H9 (cell line): ENCODE data around the gene ZNF444. TPM values are rescaled to one million over a fixed set of nuclear protein-coding genes. Genes with fewer than 3 reads are reported as not detected.
"Not testable (repeated sequence)": the region's sequence is repeated elsewhere in the genome, so short reads cannot be mapped to it uniquely, and the experiment has no call there.

Source experiments
- DNase-seq: peaks from one replicate; pipeline ENCODE4 v3.0.0-alpha.2; 2017
- H2AFZ ChIP-seq: one replicate; pipeline ENCODE4 v1.6.1; 2013; ENCODE audit warnings: mild to moderate bottlenecking, low read length, control low read depth, moderate library complexity
- H2AK5ac ChIP-seq: 2 replicates; pipeline ENCODE4 v1.6.1; 2013; ENCODE audit warnings: low read length, control low read depth, mixed read lengths; ENCODE audit not compliant: insufficient read length
- H2BK120ac ChIP-seq: one replicate; pipeline ENCODE4 v1.6.1; 2013; ENCODE audit warnings: low read depth, mild to moderate bottlenecking, low read length, control low read depth, inconsistent platforms; ENCODE audit not compliant: poor library complexity, severe bottlenecking
- H2BK12ac ChIP-seq: 2 replicates; pipeline ENCODE4 v1.6.1; 2013; ENCODE audit warnings: low read length, control low read depth, mixed read lengths, low read depth; ENCODE audit not compliant: insufficient read length
- H2BK15ac ChIP-seq: 2 replicates; pipeline ENCODE4 v1.6.1; 2013; ENCODE audit warnings: low read depth, low read length, control low read depth
- H2BK20ac ChIP-seq: one replicate; pipeline ENCODE4 v1.6.1; 2013; ENCODE audit warnings: low read depth, mild to moderate bottlenecking, low read length, control low read depth, inconsistent platforms; ENCODE audit not compliant: poor library complexity, severe bottlenecking
- H2BK5ac ChIP-seq: 2 replicates; pipeline ENCODE4 v1.6.1; 2013; ENCODE audit warnings: low read length, control low read depth, mixed read lengths; ENCODE audit not compliant: insufficient read length
- H3K14ac ChIP-seq: 2 replicates; pipeline ENCODE4 v1.6.1; 2013; ENCODE audit warnings: low read length, control low read depth; ENCODE audit not compliant: insufficient read depth
- H3K18ac ChIP-seq: 2 replicates; pipeline ENCODE4 v1.6.1; 2013; ENCODE audit warnings: low read depth, mild to moderate bottlenecking, mixed read lengths, low read length, control low read depth; ENCODE audit not compliant: insufficient read length
- H3K23ac ChIP-seq: 2 replicates; pipeline ENCODE4 v1.6.1; 2013; ENCODE audit warnings: low read length, control low read depth, mixed read lengths, low read depth; ENCODE audit not compliant: insufficient read length
- H3K23me2 ChIP-seq: 2 replicates; pipeline ENCODE4 v1.6.1; 2013; ENCODE audit warnings: low read depth, mild to moderate bottlenecking, mixed read lengths, low read length, control low read depth; ENCODE audit not compliant: insufficient read length, poor library complexity, severe bottlenecking
- H3K27ac ChIP-seq: 2 replicates; pipeline ENCODE4 v1.5.1; 2013; ENCODE audit warnings: low read length, control low read depth, mixed read lengths, low read depth; ENCODE audit not compliant: insufficient read length
- H3K27me3 ChIP-seq: 2 replicates; pipeline ENCODE4 v1.6.1; 2013; ENCODE audit warnings: low read length, control low read depth, inconsistent platforms; ENCODE audit not compliant: insufficient read depth
- H3K4ac ChIP-seq: 2 replicates; pipeline ENCODE4 v1.6.1; 2013; ENCODE audit warnings: low read depth, mild to moderate bottlenecking, control low read depth, inconsistent platforms, low read length, moderate library complexity
- H3K4me1 ChIP-seq: 2 replicates; pipeline ENCODE4 v1.6.1; 2013; ENCODE audit warnings: low read length, control low read depth, inconsistent platforms; ENCODE audit not compliant: insufficient read depth
- H3K4me2 ChIP-seq: 2 replicates; pipeline ENCODE4 v1.6.1; 2013; ENCODE audit warnings: low read length, control low read depth, mixed read lengths; ENCODE audit not compliant: insufficient read length, insufficient read depth
- H3K56ac ChIP-seq: 2 replicates; pipeline ENCODE4 v1.6.1; 2013; ENCODE audit warnings: low read depth, mild to moderate bottlenecking, mixed read lengths, low read length, control low read depth; ENCODE audit not compliant: insufficient read length
- H3K79me1 ChIP-seq: 2 replicates; pipeline ENCODE4 v1.6.1; 2013; ENCODE audit warnings: low read depth, mild to moderate bottlenecking, moderate library complexity, low read length, control low read depth, inconsistent platforms; ENCODE audit not compliant: insufficient read depth, poor library complexity, severe bottlenecking
- H3K79me2 ChIP-seq: 2 replicates; pipeline ENCODE4 v1.6.1; 2013; ENCODE audit warnings: low read length, control low read depth, inconsistent platforms; ENCODE audit not compliant: insufficient read depth
- H3K9ac ChIP-seq: 2 replicates; pipeline ENCODE4 v1.6.1; 2013; ENCODE audit warnings: low read length, control low read depth, mixed read lengths; ENCODE audit not compliant: insufficient read length; ENCODE audit errors: extremely low read depth
- H3K9me3 ChIP-seq: one replicate; pipeline ENCODE4 v1.6.1; 2013; ENCODE audit warnings: low read depth, low read length, inconsistent platforms; ENCODE audit not compliant: control insufficient read depth
- H3T11ph ChIP-seq: one replicate; pipeline ENCODE4 v1.6.1; 2013; ENCODE audit warnings: mild to moderate bottlenecking, low read length, control low read depth, inconsistent platforms
- H4K20me1 ChIP-seq: one replicate; pipeline ENCODE4 v1.6.1; 2013; ENCODE audit not compliant: control insufficient read depth, insufficient read length, insufficient read depth
- H4K5ac ChIP-seq: 2 replicates; pipeline ENCODE4 v1.6.1; 2013; ENCODE audit warnings: low read depth, mild to moderate bottlenecking, mixed read lengths, low read length, control low read depth; ENCODE audit not compliant: insufficient read length
- H4K8ac ChIP-seq: replicated peaks from 2 replicates; pipeline ENCODE4 v1.6.1; 2013; ENCODE audit warnings: low read length, control low read depth, mixed read lengths, low read depth; ENCODE audit not compliant: insufficient read length
- H4K91ac ChIP-seq: 2 replicates; pipeline ENCODE4 v1.6.1; 2013; ENCODE audit warnings: low read depth, mild to moderate bottlenecking, moderate library complexity, mixed read lengths, low read length, control low read depth; ENCODE audit not compliant: insufficient read length
- H3K27ac Mint-ChIP-seq, 3 experiments: 2 replicates in 2 of 3; 3 replicates in 1 of 3; pipeline ENCODE4 v1.8.0; 2020 to 2021; ENCODE audit warnings: mixed read lengths in 3 of 3, mild to moderate bottlenecking in 1 of 3, moderate library complexity in 1 of 3
- H3K27me3 Mint-ChIP-seq: 2 replicates; pipeline ENCODE4 v1.8.0; 2021; ENCODE audit warnings: low read depth, mild to moderate bottlenecking, moderate library complexity, mixed read lengths
- H3K36me3 Mint-ChIP-seq, 3 experiments: 2 replicates in 2 of 3; 3 replicates in 1 of 3; pipeline ENCODE4 v1.8.0; 2020 to 2021; ENCODE audit warnings: low read depth in 3 of 3, mixed read lengths in 3 of 3; ENCODE audit not compliant: insufficient read depth in 1 of 3
- H3K4me1 Mint-ChIP-seq, 2 experiments: 2 replicates each; pipeline ENCODE4 v1.8.0; 2020; ENCODE audit warnings: mixed read lengths in 2 of 2
- H3K4me3 Mint-ChIP-seq, 2 experiments: 2 replicates in 1 of 2; 3 replicates in 1 of 2; pipeline ENCODE4 v1.8.0; 2020 to 2021; ENCODE audit warnings: mild to moderate bottlenecking in 2 of 2, mixed read lengths in 2 of 2, moderate library complexity in 1 of 2
- H3K9me3 Mint-ChIP-seq, 2 experiments: 2 replicates in 1 of 2; 3 replicates in 1 of 2; pipeline ENCODE4 v1.8.0; 2020; ENCODE audit warnings: mild to moderate bottlenecking in 2 of 2, mixed read lengths in 2 of 2, moderate library complexity in 1 of 2
- WGBS: extraction: QIAGEN DNeasy Blood & Tissue Kit; methylation state at CpG from one replicate; pipeline ENCODE4 v1.1.7; 2013; ENCODE audit warnings: missing lambda C conversion rate, low lambda C conversion rate, mixed read lengths; ENCODE audit not compliant: insufficient read length; ENCODE audit errors: extremely low coverage; 5-methylcytosine and 5-hydroxymethylcytosine counted together
- total RNA-seq: library from RNA; stranded (reverse); gene quantifications from 2 replicates; pipeline ENCODE4 v1.2.1, GENCODE V29; 2021
- TF ChIP-seq, protein P1 (sequence below): fragments of 200-600 bp; sonication (generic); conservative IDR thresholded peaks from 3 replicates; pipeline ENCODE4 v1.8.0; 2021; ENCODE audit warnings: antibody characterized with exemption, mild to moderate bottlenecking

The ZNF444 gene
- total RNA-seq, 1 experiment from 2014 or later: 49.7 TPM

DNA sequence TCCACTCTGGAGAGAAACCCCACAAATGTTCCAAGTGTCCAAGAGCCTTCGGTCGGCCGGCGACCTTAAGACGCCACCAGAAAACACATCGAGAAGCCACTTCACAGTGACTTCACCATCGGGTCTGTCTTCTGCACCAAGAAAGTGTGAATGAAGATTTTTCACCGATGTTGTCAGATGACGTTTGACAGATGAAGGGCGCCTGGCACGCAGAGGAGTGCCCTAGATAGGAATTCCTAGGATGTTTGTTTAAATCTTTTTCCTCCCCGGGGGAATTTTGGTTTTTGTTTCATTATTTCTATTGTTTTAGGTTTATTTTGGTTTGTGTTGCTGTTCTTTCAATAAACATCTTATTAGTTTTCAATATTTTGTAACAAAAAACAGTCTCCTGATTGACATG, 68.0 kb downstream of the ZNF444 start:
- Histone ChIP-seq H2BK12ac (no peak overlapping the region), H4K8ac (no peak overlapping the region), H2BK5ac (no peak overlapping the region), H2BK15ac (no peak overlapping the region), H4K91ac (no peak overlapping the region), H2BK120ac (no peak overlapping the region), H2AK5ac (no peak overlapping the region), H3K14ac (no peak overlapping the region), H3K4ac (no peak overlapping the region), H3K4me2 (no peak overlapping the region), H2AFZ (no peak overlapping the region), H3T11ph (no peak overlapping the region), H2BK20ac (no peak overlapping the region), H3K18ac (no peak overlapping the region), H3K79me2 (no peaks in the 10 kb centered on the region), H4K5ac (no peak overlapping the region), H3K9ac (no peak overlapping the region), H3K23ac (no peak overlapping the region), H3K27me3 (no peaks in the 10 kb centered on the region), H4K20me1 (no peaks in the 10 kb centered on the region), H3K79me1 (no peaks in the 10 kb centered on the region), H3K9me3 (no peaks in the 10 kb centered on the region), H3K27ac (no peak overlapping the region), H3K23me2 (no peaks in the 10 kb centered on the region), H3K4me1 (no peaks in the 10 kb centered on the region), H3K56ac (no peak overlapping the region)
- Mint-ChIP-seq H3K4me3 (no peak overlapping the region), H3K9me3 (peaks cover 7 to 55% of the 10 kb centered on the region in 2 experiments; a peak in 4 of 5 replicates), H3K27me3 (peaks cover 27% of the 10 kb centered on the region), H3K36me3 (peaks cover 0 to 2% (median 0%) of the 10 kb centered on the region in 3 experiments; a peak in 1 of 7 replicates), H3K4me1 (no peaks in the 10 kb centered on the region), H3K27ac (no peak overlapping the region)
- DNase-seq: no peak
- TF ChIP-seq, protein P1, sequence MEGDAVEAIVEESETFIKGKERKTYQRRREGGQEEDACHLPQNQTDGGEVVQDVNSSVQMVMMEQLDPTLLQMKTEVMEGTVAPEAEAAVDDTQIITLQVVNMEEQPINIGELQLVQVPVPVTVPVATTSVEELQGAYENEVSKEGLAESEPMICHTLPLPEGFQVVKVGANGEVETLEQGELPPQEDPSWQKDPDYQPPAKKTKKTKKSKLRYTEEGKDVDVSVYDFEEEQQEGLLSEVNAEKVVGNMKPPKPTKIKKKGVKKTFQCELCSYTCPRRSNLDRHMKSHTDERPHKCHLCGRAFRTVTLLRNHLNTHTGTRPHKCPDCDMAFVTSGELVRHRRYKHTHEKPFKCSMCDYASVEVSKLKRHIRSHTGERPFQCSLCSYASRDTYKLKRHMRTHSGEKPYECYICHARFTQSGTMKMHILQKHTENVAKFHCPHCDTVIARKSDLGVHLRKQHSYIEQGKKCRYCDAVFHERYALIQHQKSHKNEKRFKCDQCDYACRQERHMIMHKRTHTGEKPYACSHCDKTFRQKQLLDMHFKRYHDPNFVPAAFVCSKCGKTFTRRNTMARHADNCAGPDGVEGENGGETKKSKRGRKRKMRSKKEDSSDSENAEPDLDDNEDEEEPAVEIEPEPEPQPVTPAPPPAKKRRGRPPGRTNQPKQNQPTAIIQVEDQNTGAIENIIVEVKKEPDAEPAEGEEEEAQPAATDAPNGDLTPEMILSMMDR: no peak
- WGBS: no CpG with 5 or more reads among the region's 12 CpGs

DNA sequence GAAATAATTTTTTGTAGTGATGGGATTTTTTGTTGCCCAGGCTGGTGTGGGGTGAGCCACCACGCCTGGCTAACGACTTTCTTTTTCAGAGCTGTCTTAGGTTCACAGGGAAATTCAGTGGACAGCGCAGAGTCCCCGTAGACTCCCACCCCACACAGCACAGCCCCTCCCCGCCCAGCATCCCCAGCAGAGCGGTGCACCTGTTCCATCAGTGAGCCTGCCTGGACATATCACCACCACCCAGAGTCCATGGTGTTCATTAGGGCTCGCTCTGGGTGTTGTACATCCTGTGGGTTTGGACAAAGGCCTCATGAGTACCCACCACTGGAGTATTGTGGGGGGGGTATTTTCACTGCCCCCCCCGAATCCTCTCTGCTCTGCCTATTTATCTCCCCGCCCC, 68.9 kb downstream of the ZNF444 start:
- H2BK15ac ChIP-seq, H3K23ac ChIP-seq, H3K9me3 ChIP-seq, H3K4me2 ChIP-seq, H4K8ac ChIP-seq, H3K56ac ChIP-seq, H2BK20ac ChIP-seq, H3K9ac ChIP-seq, H2BK12ac ChIP-seq, H3K36me3 Mint-ChIP-seq, H4K20me1 ChIP-seq, H3K27ac Mint-ChIP-seq, H3K4me1 Mint-ChIP-seq, H2AK5ac ChIP-seq, DNase-seq, H3K79me1 ChIP-seq, H3K79me2 ChIP-seq, H2BK120ac ChIP-seq, H4K91ac ChIP-seq, H3K4me1 ChIP-seq, H3T11ph ChIP-seq, H4K5ac ChIP-seq, H3K23me2 ChIP-seq, H2AFZ ChIP-seq, H3K27ac ChIP-seq, H3K27me3 ChIP-seq, H3K4ac ChIP-seq, H2BK5ac ChIP-seq, H3K18ac ChIP-seq, H3K4me3 Mint-ChIP-seq, H3K14ac ChIP-seq: not testable (repeated sequence)
- no CpG with 5 or more reads among the region's 9 CpGs for WGBS
- Mint-ChIP-seq H3K27me3 (peaks cover 24% of the 10 kb centered on the region), H3K9me3 (peaks cover 7 to 64% of the 10 kb centered on the region in 2 experiments; a peak in 4 of 5 replicates)
